ENCODE data around the gene AKT3. TPM values are rescaled to one million over a fixed set of nuclear protein-coding genes. Genes with fewer than 3 reads are reported as not detected.

The AKT3 gene
- total and polyA plus RNA-seq, 2 experiments from 2014 or later, result 3.5 to 13.0 TPM

DNA sequence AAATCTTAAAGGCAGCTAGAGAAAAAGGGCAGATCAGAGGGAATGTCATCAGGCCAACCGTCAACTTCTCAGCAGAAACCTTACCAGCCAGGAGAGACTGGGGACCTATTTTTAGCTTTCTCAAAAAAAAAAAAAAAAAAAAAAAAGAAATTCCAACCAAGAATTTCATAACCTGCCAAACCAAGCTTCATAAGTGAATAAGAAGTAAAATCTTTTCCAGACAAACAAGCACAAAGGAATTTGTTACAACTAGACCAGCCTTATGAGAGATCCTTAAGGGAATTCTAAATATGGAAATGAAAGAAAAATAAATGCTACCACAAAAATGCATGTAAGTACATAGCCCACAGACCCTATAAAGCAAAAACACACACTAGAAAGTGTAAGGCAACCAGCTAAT is 267.7 kb downstream of the AKT3 start:
- H4K20me1 ChIP-seq (ENCODE audit: insufficient read depth, poor library complexity, severe bottlenecking), result no peaks in the 10 kb centered on the region
- no peak overlapping the region for H3K27ac ChIP-seq
- no peaks in the 10 kb centered on the region for H3K4me1 ChIP-seq (ENCODE audit: insufficient read depth)
- H3K9me2 ChIP-seq (replicated peaks; ENCODE audit: insufficient read depth), result no peaks in the 10 kb centered on the region
- DNase-seq (ENCODE audit: low spot score), result no peak
- H3K4me2 ChIP-seq, result no peak overlapping the region
- H3K79me2 ChIP-seq, result no peaks in the 10 kb centered on the region
- no peak overlapping the region for H3K4me3 ChIP-seq
- no peak for TF ChIP-seq EZH2phosphoT487 (IDR thresholded peaks at IDR 0.05; ENCODE audit: low read depth, severe bottlenecking, unreplicated experiment)
- TF ChIP-seq EZH2 (IDR thresholded peaks at IDR 0.05; ENCODE audit: borderline replicate concordance), result no peak
- TF ChIP-seq, protein P1, sequence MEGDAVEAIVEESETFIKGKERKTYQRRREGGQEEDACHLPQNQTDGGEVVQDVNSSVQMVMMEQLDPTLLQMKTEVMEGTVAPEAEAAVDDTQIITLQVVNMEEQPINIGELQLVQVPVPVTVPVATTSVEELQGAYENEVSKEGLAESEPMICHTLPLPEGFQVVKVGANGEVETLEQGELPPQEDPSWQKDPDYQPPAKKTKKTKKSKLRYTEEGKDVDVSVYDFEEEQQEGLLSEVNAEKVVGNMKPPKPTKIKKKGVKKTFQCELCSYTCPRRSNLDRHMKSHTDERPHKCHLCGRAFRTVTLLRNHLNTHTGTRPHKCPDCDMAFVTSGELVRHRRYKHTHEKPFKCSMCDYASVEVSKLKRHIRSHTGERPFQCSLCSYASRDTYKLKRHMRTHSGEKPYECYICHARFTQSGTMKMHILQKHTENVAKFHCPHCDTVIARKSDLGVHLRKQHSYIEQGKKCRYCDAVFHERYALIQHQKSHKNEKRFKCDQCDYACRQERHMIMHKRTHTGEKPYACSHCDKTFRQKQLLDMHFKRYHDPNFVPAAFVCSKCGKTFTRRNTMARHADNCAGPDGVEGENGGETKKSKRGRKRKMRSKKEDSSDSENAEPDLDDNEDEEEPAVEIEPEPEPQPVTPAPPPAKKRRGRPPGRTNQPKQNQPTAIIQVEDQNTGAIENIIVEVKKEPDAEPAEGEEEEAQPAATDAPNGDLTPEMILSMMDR (IDR thresholded peaks at IDR 0.05; ENCODE audit: poor library complexity), result no peak
- no peaks in the 10 kb centered on the region for H3K27me3 ChIP-seq
- H2AFZ ChIP-seq, result no peak overlapping the region
- 94% methylated on average over 1 of the region's 1 CpG for WGBS (ENCODE audit: low lambda C conversion rate, missing lambda C conversion rate)
- H3K36me3 ChIP-seq (replicated peaks; ENCODE audit: insufficient read depth, low read depth), result no peaks in the 10 kb centered on the region
- H3K9me3 ChIP-seq (ENCODE audit: low read depth), result no peaks in the 10 kb centered on the region

DNA sequence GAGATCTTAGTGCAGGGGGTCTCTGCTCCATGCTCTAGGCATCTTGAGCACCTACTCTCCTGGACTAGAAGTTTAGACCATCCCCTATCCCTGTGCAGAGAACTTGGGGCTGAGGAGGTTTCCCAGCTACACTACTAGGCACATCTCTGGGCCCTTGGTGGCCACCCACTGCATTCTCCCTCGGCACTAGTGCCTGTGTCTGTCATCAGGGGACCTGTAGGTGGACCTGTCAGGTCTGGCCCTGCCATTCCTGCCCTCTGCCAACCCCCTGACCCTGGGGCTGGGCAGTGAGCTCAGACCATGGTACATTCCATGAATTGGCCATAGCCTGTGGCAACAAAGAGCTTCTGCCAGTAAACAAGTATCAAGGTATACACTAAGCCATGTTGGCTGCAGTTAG is 269.1 kb downstream of the AKT3 start:
- Histone ChIP-seq H3K36me3 (replicated peaks; ENCODE audit: insufficient read depth, low read depth) (no peaks in the 10 kb centered on the region), H3K9me3 (ENCODE audit: low read depth) (peaks cover 5% of the 10 kb centered on the region), H3K79me2 (no peaks in the 10 kb centered on the region), H3K4me1 (ENCODE audit: insufficient read depth) (no peaks in the 10 kb centered on the region), H3K4me2 (no peak overlapping the region), H2AFZ (no peak overlapping the region), H4K20me1 (ENCODE audit: insufficient read depth, poor library complexity, severe bottlenecking) (no peaks in the 10 kb centered on the region), H3K27ac (no peak overlapping the region), H3K27me3 (no peaks in the 10 kb centered on the region), H3K4me3 (no peak overlapping the region), H3K9me2 (replicated peaks; ENCODE audit: insufficient read depth) (no peaks in the 10 kb centered on the region)
- 100% methylated on average over 1 of the region's 1 CpG for WGBS (ENCODE audit: low lambda C conversion rate, missing lambda C conversion rate)
- TF ChIP-seq EZH2 (IDR thresholded peaks at IDR 0.05; ENCODE audit: borderline replicate concordance) (no peak), EZH2phosphoT487 (IDR thresholded peaks at IDR 0.05; ENCODE audit: low read depth, severe bottlenecking, unreplicated experiment) (no peak)
- TF ChIP-seq, protein P1 (IDR thresholded peaks at IDR 0.05; ENCODE audit: poor library complexity), result no peak
- no peak for DNase-seq (ENCODE audit: low spot score)

DNA sequence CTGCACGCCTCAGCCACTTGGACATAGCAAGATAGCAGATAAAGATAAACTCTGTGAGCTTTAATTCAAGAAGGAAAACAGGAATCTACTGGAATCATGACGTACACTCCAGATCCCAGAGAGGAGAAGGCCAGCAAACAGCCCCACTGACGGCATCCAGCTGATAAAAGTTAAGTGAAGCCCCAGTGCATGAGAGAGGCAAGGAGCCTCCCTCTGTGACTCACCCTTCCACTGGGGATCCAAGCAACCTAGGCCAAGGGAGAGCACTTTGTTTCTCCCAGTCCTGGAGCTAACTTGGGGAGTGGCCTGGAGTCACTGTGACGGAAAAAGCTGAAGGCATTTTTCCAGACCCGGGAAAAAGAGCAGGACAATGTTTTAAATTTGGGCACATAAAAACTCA is 270.0 kb downstream of the AKT3 start:
- 42% methylated on average over 5 of the region's 5 CpGs for WGBS (ENCODE audit: low lambda C conversion rate, missing lambda C conversion rate)
- Histone ChIP-seq H3K4me2 (no peak overlapping the region), H3K9me2 (replicated peaks; ENCODE audit: insufficient read depth) (no peaks in the 10 kb centered on the region), H3K36me3 (replicated peaks; ENCODE audit: insufficient read depth, low read depth) (no peaks in the 10 kb centered on the region), H3K27ac (no peak overlapping the region), H4K20me1 (ENCODE audit: insufficient read depth, poor library complexity, severe bottlenecking) (no peaks in the 10 kb centered on the region), H3K79me2 (no peaks in the 10 kb centered on the region), H3K9me3 (ENCODE audit: low read depth) (peaks cover 5% of the 10 kb centered on the region), H3K4me1 (ENCODE audit: insufficient read depth) (no peaks in the 10 kb centered on the region), H3K27me3 (no peaks in the 10 kb centered on the region), H2AFZ (no peak overlapping the region), H3K4me3 (no peak overlapping the region)
- DNase-seq (ENCODE audit: low spot score), result peak; percentile 17
- TF ChIP-seq EZH2 (IDR thresholded peaks at IDR 0.05; ENCODE audit: borderline replicate concordance) (no peak), EZH2phosphoT487 (IDR thresholded peaks at IDR 0.05; ENCODE audit: low read depth, severe bottlenecking, unreplicated experiment) (no peak)
- TF ChIP-seq, protein P1 (IDR thresholded peaks at IDR 0.05; ENCODE audit: poor library complexity), result no peak

DNA sequence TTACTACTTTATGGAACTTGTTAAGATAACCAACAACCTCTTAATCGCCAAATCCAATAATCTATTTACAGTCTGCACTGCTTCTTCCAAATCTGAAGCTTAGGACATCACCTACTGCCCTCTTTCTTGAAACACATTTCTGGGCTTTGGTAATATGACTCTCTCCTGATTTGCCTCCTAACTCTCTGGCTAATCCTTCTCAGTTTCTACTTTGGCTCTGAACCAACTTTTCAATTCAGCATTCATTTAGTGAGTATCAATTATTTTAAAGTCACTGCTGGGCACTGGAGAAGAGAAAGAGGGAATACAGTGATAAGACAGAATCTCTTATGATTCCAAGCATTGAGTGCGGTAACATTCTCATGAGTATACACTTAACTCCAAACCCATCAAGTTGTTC is 275.0 kb downstream of the AKT3 start:
- Histone ChIP-seq H3K36me3 (replicated peaks; ENCODE audit: insufficient read depth, low read depth) (no peaks in the 10 kb centered on the region), H3K4me3 (no peak overlapping the region), H3K27me3 (no peaks in the 10 kb centered on the region), H3K4me2 (no peak overlapping the region), H2AFZ (no peak overlapping the region), H3K27ac (no peak overlapping the region), H3K79me2 (no peaks in the 10 kb centered on the region), H3K4me1 (ENCODE audit: insufficient read depth) (no peaks in the 10 kb centered on the region), H3K9me3 (ENCODE audit: low read depth) (peaks cover 5% of the 10 kb centered on the region), H3K9me2 (replicated peaks; ENCODE audit: insufficient read depth) (no peaks in the 10 kb centered on the region), H4K20me1 (ENCODE audit: insufficient read depth, poor library complexity, severe bottlenecking) (no peaks in the 10 kb centered on the region)
- no peak for DNase-seq (ENCODE audit: low spot score)
- TF ChIP-seq EZH2phosphoT487 (IDR thresholded peaks at IDR 0.05; ENCODE audit: low read depth, severe bottlenecking, unreplicated experiment) (no peak), EZH2 (IDR thresholded peaks at IDR 0.05; ENCODE audit: borderline replicate concordance) (no peak)
- TF ChIP-seq, protein P1 (IDR thresholded peaks at IDR 0.05; ENCODE audit: poor library complexity), result no peak
- WGBS (ENCODE audit: low lambda C conversion rate, missing lambda C conversion rate), result 80% methylated on average over 2 of the region's 2 CpGs
